Measurements from ENCODE around the gene ZFAND6. TPM values are rescaled to one million over a fixed set of nuclear protein-coding genes. Genes with fewer than 3 reads are reported as not detected.

The ZFAND6 gene
- total RNA-seq, 2 donors from 2014 or later, result 45.4 to 62.9 TPM

DNA sequence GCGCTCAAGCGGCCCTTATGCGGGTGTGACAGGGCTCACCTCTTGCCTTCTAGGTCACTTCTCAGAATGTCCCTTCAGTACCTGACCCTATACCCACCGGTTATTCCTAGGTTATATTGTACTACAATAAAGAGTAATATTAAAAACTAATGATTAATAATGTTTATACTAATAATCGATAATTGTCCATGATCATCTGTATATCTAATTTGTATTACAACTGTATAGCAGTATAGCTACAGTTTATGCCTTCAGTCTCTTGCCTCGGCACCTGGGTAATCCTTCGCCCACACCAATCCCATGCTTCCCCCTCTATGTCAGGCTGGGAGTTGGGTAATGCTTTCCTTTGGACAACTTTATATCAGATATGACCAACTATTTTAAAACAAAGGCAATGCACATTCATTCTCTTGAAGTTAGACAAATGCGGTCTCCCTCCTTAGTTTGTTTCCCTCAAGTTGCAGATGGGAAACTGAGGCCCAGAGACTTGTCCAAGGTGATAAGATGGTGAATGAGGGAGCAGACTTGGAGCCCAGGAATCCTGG is 96.8 kb downstream of the ZFAND6 start:
- intact Hi-C loops (cut with DNase I), result loop anchor here in 1 of 2 donors (10.0 kb wide), 1 partner anchor 101 kb away; the partner anchor contains the start of gene ZFAND6
- DNase-seq (ENCODE audit: low spot score), result no peak

DNA sequence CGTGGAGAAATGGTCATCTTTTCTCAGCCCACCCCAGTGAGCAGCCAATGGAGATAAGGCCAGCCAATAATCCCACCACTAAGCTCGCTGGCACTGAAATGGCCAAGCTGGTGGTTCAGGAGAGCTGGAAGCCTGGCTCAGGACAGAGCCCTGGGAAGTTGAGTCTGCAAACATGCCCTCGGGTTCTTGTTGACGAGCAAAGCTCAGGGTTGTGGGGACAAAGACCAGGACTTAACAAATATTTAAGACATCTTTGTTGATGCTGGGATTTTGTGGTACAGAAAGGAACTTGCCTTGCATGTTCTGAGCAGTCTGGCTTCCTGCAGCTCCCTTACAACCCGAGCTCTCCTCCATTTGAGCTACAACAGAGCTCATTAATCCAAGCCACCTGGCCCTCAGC is 97.7 kb downstream of the ZFAND6 start:
- DNase-seq (ENCODE audit: low spot score), result no peak
- intact Hi-C loops (cut with DNase I), result loop anchor here in 1 of 2 donors (10.0 kb wide), 1 partner anchor 102 kb away; the partner anchor contains the start of gene ZFAND6

DNA sequence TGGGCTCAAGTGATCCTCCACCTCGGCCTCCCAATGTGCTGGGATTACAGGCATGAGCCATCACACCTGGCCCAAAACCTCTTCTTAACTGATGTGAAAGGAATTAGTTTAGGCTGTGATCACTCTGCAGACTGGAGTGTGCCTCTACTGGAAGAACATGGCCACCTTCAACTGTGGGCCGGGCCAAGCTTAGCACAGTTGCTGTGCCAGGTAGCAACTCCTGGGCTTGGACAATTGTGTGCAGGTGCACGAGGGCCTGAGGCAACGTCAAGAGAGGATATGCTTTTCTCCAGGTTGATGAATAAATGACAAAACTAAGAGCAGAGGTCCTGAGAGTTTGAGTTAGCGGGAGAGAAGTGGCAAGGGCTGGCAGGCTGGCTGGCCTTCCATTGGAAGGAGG is 99.8 kb downstream of the ZFAND6 start:
- no peak for DNase-seq (ENCODE audit: low spot score)
- intact Hi-C loops (cut with DNase I), result loop anchor here in 1 of 2 donors (10.0 kb wide), 1 partner anchor 104 kb away; the partner anchor contains the start of gene ZFAND6

- DNase-seq (ENCODE audit: low spot score), result no peak
- intact Hi-C loops (cut with DNase I), result loop anchor here in 1 of 2 donors (10.0 kb wide), 1 partner anchor 105 kb away; the partner anchor contains the start of gene ZFAND6
These were observed 100.5 kb downstream of the ZFAND6 start for GRCh38 chr15:80159811-80160569.

GRCh38 chr15:80160570-80161156 is 101.2 kb downstream of the ZFAND6 start:
- intact Hi-C loops (cut with DNase I), result no loop called here
- peak; percentile 88 for DNase-seq (ENCODE audit: low spot score)

- intact Hi-C loops (cut with DNase I), result no loop called here
These were observed 102.1 kb downstream of the ZFAND6 start for GRCh38 chr15:80161468-80162016.

GRCh38 chr15:80162059-80162554 is 102.6 kb downstream of the ZFAND6 start:
- no peak for DNase-seq (ENCODE audit: low spot score)
- intact Hi-C loops (cut with DNase I), result no loop called here

More at GRCh38 chr15:80161468-80162016, 102.1 kb downstream of the ZFAND6 start:
- DNase-seq (ENCODE audit: low spot score), result no peak

GRCh38 chr15:80163217-80163616 is 103.7 kb downstream of the ZFAND6 start:
- DNase-seq (ENCODE audit: low spot score), result no peak
- intact Hi-C loops (cut with DNase I), result no loop called here

DNA sequence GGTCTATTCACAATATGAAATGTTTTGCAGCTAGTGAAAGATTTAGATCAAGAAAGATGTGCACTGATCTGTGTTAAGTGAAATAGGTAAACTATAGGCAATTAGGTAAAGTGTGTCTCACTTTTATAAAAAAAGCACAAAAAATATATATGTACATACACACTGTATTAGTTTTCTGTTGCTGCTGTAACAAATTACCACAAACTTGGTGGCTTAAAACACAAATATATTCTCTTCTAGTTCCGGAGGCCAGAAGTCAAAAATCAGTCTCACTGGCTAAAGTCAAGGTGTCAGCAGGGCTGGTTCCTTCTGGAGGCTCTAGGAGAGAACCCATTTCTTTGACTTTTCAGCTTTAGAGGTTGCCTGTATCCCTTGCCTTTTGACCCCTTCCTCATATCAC is 104.4 kb downstream of the ZFAND6 start:
- intact Hi-C loops (cut with DNase I), result no loop called here
- no peak for DNase-seq (ENCODE audit: low spot score)

DNA sequence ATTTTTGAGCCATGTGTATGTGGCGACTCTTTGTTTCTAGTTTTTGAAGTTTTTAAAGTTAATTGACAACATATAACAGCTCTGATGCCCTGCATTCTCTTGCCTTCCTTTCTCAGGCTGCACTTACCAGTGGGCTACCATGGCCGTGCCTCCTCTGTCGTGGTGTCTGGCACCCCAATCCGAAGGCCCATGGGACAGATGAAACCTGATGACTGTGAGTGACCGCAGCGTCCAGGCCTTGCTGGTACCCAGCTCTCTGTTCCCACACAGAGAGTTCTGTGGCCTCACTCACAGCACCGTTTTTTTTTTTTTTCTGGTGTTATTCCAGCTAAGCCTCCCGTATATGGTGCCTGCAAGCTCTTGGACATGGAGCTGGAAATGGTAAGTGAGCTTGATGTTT is 108.5 kb downstream of the ZFAND6 start:
- DNase-seq (ENCODE audit: low spot score), result peak; percentile 9
- intact Hi-C loops (cut with DNase I), result no loop called here

GRCh38 chr15:80168421-80168820 is 108.9 kb downstream of the ZFAND6 start:
- intact Hi-C loops (cut with DNase I), result no loop called here
- peak; percentile 12 for DNase-seq (ENCODE audit: low spot score)

GRCh38 chr15:80169768-80170357 is 110.4 kb downstream of the ZFAND6 start:
- DNase-seq (ENCODE audit: low spot score), result no peak
- intact Hi-C loops (cut with DNase I), result no loop called here

DNA sequence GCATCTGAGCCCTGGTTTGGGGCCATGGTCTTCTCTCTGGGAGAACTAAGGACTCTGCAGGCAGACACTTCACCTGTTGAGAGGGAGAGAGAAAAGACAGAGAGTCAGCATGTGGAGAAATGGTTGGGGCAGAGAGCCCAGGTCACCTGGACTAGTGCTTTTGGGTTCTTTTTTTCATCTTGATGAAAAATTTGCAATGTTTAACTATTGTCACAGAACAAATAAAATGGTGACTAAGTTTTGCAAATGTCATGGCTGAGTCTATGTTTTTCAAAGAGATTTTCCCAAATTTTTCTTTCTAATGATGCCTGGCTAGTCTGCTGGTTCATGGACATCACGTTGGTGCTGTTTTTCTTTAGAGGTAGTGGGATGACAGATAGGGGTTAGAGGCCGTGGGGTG is 111.1 kb downstream of the ZFAND6 start:
- intact Hi-C loops (cut with DNase I), result no loop called here
- DNase-seq (ENCODE audit: low spot score), result no peak

DNA sequence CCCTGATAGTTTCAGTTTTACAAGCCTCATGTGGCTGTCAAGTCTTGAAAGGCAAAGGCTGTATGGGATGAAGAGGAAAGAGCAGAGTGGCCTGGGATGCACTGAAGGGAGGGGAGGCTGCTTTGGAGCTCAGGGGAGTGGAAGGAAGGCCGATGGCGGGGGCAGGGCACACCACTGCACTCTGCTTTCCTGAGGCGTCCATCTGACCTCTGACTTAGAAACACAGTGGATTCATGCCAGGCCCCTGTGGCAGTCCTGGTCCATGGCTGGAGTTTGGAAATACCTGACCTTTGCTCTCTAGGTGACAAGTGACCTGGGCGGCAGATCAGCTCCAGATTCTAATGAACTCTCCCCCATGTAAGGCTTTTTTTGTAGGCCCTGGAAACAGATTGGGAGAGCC is 112.3 kb downstream of the ZFAND6 start:
- intact Hi-C loops (cut with DNase I), result no loop called here
- peak; percentile 38 for DNase-seq (ENCODE audit: low spot score)

- intact Hi-C loops (cut with DNase I), result no loop called here
- DNase-seq (ENCODE audit: low spot score), result no peak
These were observed 112.9 kb downstream of the ZFAND6 start for GRCh38 chr15:80172401-80172800.

DNA sequence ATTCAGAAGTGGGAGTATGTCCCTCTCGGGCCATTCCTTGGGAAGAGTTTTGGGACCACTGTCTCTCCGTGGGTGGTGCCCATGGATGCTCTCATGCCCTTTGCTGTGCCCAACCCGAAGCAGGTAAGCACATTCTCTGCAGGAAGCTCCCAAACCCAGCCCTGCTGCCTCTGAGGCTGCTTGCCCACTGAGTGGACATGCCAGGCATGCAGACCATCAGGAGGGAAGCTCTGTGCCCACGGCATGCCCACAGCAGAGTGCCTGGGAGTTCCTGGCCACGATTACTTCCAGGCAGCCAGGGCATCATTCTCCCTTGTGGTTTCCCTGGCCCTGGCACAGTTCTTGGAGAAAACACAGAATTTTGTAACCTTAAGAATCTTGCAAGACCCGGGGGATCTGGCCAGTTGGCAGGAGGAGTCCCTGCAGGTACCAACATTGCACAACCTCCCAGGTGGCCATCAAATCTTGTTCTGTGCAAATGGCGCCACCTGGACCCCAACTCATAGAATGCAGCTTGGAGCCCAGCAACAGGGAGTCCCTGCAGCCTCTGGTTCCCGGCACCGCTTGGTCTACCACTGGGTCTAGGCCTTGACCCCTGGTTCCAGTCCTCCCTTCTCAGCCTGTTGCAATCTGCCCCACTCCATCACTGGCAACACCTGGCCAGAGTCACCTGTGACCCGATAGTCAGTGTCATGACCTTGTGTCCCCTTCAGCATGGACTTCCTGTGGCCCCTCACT is 113.7 kb downstream of the ZFAND6 start:
- peak; percentile 83 for DNase-seq (ENCODE audit: low spot score)
- intact Hi-C loops (cut with DNase I), result no loop called here

- intact Hi-C loops (cut with DNase I), result no loop called here
- DNase-seq (ENCODE audit: low spot score), result peak; percentile 85
These were observed 114.7 kb downstream of the ZFAND6 start for GRCh38 chr15:80174017-80174746.

DNA sequence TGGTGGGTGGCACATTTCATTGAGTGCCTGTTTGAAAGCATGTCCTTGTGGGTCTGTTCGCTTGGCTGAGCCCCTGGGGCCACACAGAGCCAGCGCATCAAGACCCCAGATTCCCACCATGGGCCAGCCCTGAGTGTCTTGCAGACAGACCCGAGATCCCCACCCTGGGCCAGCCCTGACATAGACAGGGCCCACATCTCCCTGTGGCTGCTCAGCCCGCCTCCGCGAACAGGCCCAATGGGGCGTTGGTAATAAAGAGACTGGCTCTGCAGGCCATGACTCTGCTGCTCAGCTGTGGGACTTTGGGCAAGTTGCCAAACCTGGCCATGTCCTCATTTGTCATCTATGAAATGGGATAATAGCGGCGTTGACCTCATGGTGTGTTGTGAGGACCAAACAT is 116.0 kb downstream of the ZFAND6 start:
- peak; percentile 66 for DNase-seq (ENCODE audit: low spot score)
- intact Hi-C loops (cut with DNase I), result no loop called here

Measured in posterior vena cava (tissue), 2 donors.